ENCODE measurements around the gene COL6A3. TPM values are rescaled to one million over a fixed set of nuclear protein-coding genes. Genes with fewer than 3 reads are reported as not detected.

COL6A3 gene
- total RNA-seq, 1 experiment from 2014 or later, result 0.81 TPM

- no peak overlapping the region for H2AK5ac ChIP-seq (ENCODE audit: insufficient read length, low read length)
- H3K27me3 ChIP-seq (ENCODE audit: insufficient read depth, low read length), result no peaks in the 10 kb centered on the region; the same call in 1 of the 2 replicates
- H3K4ac ChIP-seq (ENCODE audit: low read depth, low read length), result no peak overlapping the region
- Mint-ChIP-seq H3K4me1 (peaks cover 9 to 11% of the 10 kb centered on the region in 2 experiments), H3K36me3 (ENCODE audit: insufficient read depth in 1 of 3, low read depth in 3 of 3) (no peaks in the 10 kb centered on the region), H3K4me3 (no peak overlapping the region), H3K9me3 (no peaks in the 10 kb centered on the region), H3K27me3 (ENCODE audit: low read depth) (peaks cover 39% of the 10 kb centered on the region), H3K27ac (no peak overlapping the region)
- no peaks in the 10 kb centered on the region; the same call in 1 of the 2 replicates for H3K4me1 ChIP-seq (ENCODE audit: insufficient read depth, low read length)
- no peaks in the 10 kb centered on the region for H4K20me1 ChIP-seq (ENCODE audit: control insufficient read depth, insufficient read depth, insufficient read length)
- peak overlapping the region; percentile 47 for H3K18ac ChIP-seq (ENCODE audit: insufficient read length, low read depth, low read length)
- no peak overlapping the region for H3K9ac ChIP-seq (ENCODE audit: extremely low read depth, insufficient read length, low read length)
- no peak overlapping the region for H3K27ac ChIP-seq (ENCODE audit: insufficient read length, low read depth, low read length)
- no peaks in the 10 kb centered on the region for H3K23me2 ChIP-seq (ENCODE audit: insufficient read length, low read depth, low read length, poor library complexity, severe bottlenecking)
- no peak overlapping the region for H4K91ac ChIP-seq (ENCODE audit: insufficient read length, low read depth, low read length)
- H3K79me1 ChIP-seq (ENCODE audit: insufficient read depth, low read depth, low read length, poor library complexity, severe bottlenecking), result no peaks in the 10 kb centered on the region
- H2AFZ ChIP-seq (ENCODE audit: low read length), result no peak overlapping the region
- no peak overlapping the region for H2BK12ac ChIP-seq (ENCODE audit: insufficient read length, low read depth, low read length)
- H3K14ac ChIP-seq (ENCODE audit: insufficient read depth, low read length), result no peak overlapping the region
- H3K4me2 ChIP-seq (ENCODE audit: insufficient read depth, insufficient read length, low read length), result no peak overlapping the region
- H3K79me2 ChIP-seq (ENCODE audit: insufficient read depth, low read length), result no peaks in the 10 kb centered on the region
- H4K5ac ChIP-seq (ENCODE audit: insufficient read length, low read depth, low read length), result no peak overlapping the region
- WGBS (ENCODE audit: extremely low coverage, insufficient read length, low lambda C conversion rate), result no CpG with 5 or more reads among the region's 11 CpGs
- H4K8ac ChIP-seq (replicated peaks; ENCODE audit: insufficient read length, low read depth, low read length), result no peak overlapping the region
- no peak overlapping the region for H2BK20ac ChIP-seq (ENCODE audit: low read depth, low read length, poor library complexity, severe bottlenecking)
- H3K9me3 ChIP-seq (ENCODE audit: control insufficient read depth, low read depth, low read length), result no peaks in the 10 kb centered on the region
- no peak for DNase-seq
- no peak for TF ChIP-seq CTCF (conservative IDR thresholded peaks at IDR 0.05)
- no peak overlapping the region for H3K23ac ChIP-seq (ENCODE audit: insufficient read length, low read depth, low read length)
- H2BK120ac ChIP-seq (ENCODE audit: low read depth, low read length, poor library complexity, severe bottlenecking), result no peak overlapping the region
- no peak overlapping the region for H3K56ac ChIP-seq (ENCODE audit: insufficient read length, low read depth, low read length)
- no peak overlapping the region for H2BK15ac ChIP-seq (ENCODE audit: low read depth, low read length)
- no peak overlapping the region for H2BK5ac ChIP-seq (ENCODE audit: insufficient read length, low read length)
- no peak overlapping the region for H3T11ph ChIP-seq (ENCODE audit: low read length)
Measured at GRCh38 chr2:237348281-237348865, 65.6 kb downstream of the COL6A3 start.

Data from H9 (cell line).